Stimulated activated CD8-positive, alpha-beta memory T cell treated with anti-CD3 and anti-CD28 coated beads, Interleukin-15, amount 100 ng/mL, for 1 hour (primary cell): ENCODE measurements around the gene FCF1.

Source experiments
- DNase-seq: peaks from one replicate; pipeline ENCODE4 v3.0.0-alpha.2; 2020; ENCODE audit warnings: low read depth

The FCF1 gene

DNA sequence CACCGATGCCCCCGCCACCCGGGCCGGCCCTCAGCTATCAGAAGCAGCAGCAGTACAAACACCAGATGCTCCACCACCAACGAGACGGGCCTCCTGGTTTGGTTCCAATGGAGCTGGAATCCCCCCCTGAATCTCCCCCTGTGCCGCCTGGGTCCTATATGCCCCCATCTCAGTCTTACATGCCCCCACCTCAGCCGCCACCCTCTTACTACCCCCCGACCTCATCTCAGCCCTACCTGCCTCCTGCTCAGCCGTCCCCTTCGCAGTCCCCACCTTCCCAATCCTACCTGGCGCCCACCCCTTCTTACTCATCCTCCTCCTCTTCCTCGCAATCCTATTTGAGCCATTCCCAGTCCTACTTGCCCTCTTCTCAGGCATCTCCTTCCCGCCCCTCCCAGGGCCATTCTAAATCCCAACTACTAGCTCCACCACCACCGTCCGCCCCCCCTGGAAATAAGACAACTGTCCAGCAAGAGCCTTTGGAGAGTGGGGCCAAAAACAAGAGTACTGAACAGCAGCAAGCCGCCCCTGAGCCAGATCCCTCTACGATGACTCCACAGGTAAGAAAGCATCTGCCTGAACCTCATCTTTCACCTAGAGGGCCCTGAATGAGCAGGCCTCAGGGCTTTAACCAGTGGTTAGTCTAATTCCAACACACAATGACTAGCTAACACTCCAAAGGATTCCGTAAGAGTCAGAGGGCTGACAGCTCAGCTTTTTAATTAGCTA is 51.0 kb downstream of the FCF1 start:
- DNase-seq: no peak

DNA sequence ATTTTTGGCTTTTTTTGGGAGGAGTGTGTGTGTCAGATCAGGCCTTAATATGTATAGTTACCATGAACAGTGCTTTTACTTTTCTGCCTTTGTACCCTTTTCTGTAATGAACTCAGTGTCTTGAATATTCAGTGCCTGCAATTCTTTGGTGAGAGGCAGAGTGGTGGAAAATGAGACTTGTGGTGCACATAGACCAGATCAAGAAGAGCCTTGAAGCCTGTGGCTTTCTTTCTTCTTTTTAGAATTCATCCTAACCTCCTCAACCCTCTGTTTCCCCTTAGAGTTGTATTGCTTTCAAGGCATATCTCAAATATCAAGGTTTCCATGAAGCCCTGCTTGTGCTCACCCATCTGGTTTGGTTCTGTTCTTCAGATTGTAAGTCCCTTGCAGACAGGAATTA is 52.8 kb downstream of the FCF1 start:
- DNase-seq: no peak

DNA sequence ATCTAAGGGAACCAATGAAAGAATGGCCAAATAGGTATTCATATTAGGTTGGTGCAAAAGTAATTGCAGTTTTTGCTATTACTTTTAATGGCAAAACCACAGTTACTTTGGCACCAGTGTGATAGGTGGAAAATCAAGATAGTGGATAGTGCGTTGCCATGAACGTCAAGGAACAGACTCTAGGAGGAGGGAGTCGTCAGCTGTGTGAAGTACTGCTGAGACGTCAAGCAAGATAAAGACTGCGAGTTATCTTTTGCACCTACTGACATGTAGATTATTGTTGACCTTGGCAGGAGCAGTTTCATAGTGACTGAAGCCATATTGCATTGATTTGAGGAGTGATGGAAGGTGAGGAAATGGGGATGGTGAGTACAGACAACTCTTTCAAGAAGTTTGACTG is 58.5 kb downstream of the FCF1 start:
- no peak for DNase-seq

DNA sequence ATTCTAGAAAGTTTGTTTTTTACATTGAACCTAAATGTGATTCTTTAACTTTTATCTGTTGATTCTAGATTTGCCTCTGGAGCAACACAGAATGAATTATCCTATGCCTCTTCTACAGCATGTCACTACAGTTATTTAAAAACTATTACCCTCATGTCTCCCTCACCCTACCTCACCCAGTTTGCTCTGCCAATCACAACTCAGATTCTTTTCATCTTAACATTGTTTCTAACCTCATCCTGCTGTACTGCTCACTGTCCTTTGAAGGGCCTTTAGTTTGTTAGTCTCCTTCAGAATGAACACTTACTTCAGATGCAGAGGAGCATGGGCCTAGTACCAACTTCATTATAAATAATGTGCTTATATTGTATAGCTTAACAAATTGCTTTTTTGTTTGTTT is 71.7 kb downstream of the FCF1 start:
- DNase-seq: no peak

DNA sequence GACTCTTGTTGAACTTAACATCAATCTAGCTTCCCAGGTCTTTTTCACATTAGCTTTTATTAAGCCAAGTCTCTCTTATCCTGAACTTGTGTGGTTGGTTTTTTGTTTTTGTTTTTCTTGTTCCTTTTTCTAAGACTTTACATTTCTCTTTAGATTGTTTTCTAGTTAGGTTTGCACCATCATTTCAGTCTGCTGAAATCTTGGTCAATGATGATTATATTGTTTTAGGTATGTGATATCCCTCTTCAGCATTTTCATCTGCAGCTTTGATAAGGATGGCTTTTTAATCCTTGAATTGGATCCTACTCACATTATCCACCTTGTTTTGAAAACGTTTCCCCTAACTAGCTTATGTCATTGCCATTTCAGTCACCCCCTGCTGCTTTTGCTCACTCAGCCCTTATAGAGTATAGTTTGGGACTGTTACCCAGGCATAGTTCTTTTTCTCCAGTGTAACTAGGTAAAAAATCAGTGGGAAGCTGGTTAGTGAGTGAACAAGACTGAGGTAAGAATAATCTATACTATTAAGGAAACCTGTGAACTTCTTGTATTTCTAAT is 72.2 kb downstream of the FCF1 start:
- no peak for DNase-seq

DNA sequence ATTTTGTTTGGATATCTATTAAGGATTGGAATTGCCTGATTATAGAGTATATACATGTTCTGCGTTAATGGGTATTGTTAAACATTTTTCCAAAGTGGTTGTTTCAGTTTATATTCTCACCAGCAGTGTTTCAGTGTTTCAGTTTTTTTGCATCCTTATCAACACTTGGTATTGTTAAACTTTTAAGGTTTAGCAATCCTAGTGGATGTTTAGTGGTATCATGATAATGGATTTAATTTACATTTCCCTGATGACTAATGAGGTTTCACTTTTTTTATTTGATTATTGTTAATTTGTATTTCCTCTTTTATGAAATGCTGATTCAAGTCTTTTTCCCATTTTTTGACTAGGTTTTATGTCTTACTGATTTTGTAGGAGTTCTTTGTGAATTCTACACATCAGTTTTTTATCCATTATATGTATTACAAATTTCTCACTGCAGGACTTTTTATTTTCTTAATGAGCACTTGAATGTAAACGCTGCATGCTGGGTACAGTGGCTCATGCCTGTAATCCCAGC is 73.9 kb downstream of the FCF1 start:
- DNase-seq: no peak
